ENCODE measurements around the gene PALD1.

The PALD1 gene

DNA sequence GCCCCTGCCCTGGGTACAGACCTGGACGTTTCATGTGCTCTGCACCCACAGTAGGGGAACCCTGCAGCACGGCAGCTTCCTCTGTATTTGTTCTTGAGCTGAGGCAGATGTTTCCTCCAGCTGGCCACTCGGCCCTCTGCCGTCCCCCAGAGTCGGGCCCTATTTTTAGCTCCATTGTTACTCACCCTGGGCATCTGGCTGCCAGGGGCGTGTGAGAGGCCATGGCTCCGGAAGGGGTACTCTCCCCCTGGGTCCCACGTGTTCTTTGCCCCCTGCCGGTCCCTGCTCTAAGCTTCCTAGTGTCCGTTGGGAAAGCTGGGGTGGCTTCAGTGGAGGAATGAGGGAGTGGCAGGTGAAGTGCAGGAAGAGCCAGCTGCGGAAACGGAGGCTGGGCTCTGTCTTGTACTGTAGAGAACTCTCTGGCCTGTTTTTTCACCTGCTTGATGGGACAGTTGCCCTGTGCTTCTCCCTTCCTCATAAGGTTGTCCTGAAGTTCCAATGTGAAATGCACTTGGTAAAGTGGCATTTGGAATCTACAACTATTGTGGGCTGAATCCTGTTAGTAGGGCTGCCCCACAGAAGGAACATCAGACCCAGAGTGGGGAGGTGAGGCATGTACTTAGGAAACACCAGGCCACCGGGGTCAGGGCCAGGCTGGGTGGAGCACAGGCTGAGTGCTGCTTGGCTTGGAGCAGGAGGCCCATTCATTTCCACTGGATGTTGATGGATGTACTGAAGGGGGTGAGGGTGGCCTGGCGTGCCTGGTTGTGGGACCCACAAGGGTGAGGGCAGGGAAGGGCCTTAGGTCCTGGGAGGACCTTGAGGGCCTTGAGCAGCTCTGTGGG is 30.6 kb downstream of the PALD1 start:
- DNase-seq = no peak

DNA sequence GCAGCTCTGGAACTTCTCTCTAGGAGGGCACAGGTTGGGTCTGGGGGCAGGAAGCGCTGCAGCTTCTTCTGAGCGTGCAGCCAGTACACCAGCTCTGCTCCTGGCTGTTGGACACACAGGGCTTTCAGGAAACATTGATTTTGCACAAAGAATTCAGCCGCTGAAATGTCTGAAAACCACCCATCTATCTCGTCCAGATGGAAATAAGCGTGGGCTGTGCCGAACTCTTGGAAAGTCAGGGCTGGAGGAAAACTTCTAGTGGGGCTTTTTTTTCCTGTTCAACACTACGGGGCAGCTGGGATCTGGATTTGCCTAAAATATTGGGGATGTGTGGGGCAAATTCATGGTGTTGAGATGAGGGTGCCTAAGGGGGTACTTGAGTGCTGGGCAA is 31.2 kb downstream of the PALD1 start:
- DNase-seq = no peak

DNA sequence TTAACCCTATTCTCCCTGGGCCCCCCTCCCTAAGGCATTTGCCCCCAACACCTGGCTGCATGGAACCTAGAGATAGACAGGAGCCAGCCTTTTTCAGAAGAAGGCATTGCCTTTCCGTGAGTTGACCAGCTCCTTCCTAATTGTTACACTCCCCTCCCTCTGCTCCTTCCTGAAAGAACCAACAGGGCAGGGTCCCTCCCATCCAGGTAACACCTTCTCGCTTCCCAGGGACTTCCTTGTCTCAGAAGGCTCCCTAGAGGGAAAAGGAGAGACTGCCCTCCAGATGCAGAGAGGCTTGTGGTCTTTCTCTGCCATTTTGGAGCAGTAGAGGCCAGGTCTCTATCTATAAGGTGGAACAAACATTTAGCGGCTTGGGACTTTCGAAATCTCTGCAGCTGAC is 31.9 kb downstream of the PALD1 start:
- DNase-seq = no peak

DNA sequence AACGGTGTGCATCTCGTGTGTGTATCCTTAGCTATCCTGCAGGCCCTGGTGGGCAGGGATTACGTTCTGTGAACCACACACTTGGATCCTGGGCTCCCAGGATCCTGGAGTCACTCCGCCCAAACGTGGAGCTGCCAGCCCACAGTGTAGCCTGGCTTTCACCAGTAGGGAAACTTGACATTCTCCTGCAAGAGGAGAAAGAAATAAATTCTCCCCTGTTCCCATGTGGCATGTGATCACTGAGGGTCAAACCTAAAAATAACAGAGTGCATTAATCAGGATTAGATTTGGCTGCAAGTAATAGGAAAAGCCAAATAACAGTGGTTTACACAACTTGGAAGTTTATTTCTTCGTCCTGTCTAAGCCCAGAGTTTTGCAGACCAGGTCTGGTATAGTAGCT is 32.3 kb downstream of the PALD1 start:
- no peak for DNase-seq

DNA sequence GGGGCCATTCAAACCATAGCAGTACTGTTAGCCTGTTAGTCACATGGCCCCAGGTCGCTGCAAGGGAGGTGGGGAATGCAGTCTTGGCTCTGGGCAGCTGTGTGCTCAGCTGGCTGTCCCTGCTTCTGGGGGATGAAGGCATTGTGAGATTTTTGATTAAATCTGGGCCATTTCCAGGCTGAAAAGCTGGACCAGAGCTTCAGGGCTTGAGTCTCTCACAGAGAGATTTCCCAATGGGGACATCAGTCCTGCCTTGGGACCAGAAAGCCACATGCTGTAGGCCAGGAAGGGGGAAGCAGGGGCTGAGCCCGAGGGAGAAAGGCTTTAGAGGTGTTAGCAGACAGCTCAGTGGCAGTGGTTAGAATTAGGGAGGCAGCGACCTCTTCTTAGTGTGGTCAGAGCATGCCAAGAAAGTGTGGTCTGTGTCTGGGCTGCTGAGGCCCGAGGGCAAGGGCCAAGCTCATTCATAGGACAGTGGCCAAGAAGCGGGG is 33.6 kb downstream of the PALD1 start:
- no peak for DNase-seq

DNA sequence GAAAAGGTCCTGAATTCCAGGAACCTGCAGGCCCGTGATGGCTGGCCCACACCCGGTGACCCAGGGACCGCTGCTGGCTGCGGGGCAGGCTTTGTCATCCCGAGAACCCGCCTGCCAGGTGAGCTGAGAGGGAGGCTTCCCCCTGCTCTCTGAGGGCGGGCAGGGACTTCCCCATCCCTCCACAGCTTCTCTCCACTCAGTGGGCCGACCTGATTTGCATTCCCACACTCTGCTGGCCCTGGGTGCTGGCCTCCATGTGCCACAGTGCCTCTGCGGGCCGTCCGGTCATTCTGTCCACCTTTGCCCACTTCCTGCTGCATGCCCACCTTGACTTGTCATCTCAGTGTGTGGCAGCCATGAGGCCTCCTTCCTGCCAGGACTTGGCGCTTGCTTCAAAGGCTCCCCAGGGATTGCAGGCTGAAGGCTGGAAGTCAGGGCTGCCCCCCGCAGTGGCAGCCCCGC is 35.3 kb downstream of the PALD1 start:
- DNase-seq = peak; percentile 14

DNA sequence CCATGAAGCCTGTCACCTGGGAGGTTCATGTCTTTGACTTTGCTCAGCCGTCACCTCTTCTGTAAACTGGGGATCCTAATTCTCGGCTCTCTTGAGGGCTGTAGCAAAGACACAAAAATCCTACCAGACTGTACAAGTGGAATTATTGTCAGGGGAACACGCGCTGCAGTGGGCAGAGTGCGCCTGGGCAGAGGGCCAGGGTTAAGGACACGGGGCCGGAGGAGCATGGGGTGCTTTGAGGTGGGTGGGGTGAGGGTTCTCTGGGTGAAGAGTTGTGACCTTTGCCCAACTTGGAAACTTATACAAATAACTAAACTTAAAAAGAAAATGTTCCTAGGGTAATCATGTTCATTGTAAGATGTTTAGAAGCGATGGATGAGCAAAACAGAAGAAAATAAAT is 36.0 kb downstream of the PALD1 start:
- no peak for DNase-seq

DNA sequence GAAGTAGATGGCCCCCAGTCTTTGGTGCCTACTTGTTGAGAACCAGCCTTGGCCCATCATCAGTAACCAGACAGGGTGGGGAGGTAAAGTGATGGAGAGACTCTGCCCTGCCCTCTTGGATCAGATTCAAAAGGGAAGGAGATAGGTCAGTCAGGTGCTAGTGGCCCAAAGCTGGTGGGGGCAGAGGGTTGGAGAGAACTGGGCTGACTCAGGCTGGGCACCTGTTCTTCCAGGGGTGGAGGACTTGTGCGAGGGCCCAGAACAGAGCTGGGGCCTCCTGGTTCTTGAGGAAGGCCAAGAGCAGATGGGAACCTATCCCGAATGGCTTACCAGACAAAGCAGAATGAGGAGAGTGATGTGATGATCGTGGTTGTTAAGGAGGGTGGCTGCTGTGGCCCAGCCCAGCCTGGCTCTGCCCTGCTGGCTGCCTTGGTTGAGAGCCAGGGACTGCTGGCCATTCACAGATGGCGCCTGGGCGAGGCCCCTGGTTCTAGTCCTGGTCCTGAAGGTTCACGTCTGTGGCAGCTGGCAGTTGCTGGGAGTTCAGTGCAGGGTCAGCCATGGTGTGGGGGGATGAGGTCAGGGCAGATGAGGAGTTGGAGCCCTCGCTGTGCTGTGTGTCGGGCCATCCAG is 36.6 kb downstream of the PALD1 start:
- DNase-seq = no peak

DNA sequence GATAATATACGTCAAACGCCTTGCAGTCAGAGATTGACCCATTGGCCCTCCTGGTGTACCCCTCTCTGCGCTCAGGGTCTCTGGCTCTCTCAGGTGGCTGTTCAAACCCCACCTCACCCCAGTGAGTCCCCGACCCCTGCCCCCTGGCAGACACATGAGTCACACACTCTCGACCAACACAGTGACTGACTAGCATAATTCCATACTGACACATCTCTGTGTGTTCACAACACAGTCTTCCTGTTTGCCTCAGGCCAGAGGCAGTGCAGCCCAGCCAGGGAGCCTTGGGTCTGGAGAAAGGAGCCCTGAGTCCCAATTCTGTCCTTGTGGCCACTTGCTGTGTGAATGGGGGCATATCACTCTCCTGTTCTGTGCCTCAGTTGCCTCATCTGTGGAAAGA is 40.1 kb downstream of the PALD1 start:
- DNase-seq = no peak

DNA sequence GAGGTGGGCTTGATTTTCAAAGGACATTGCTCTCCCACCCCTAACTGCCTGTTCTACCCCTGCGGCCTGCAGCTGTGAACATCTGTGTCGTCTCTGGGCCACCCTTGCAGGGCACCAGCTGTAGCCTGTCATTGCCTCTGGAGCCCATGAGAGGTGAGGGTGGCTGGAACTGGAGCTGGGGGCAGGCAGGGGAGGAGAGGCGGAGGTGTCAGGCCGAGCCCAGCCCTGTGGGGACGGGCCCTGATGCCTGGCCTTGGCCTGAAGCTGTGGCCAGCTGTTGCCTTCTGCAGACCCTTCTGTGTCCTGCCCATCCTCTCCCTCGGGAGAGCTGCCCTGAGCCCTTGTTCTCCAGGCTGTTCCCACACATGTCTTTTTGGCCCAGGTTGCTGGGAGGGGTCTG is 44.5 kb downstream of the PALD1 start:
- DNase-seq = no peak

DNA sequence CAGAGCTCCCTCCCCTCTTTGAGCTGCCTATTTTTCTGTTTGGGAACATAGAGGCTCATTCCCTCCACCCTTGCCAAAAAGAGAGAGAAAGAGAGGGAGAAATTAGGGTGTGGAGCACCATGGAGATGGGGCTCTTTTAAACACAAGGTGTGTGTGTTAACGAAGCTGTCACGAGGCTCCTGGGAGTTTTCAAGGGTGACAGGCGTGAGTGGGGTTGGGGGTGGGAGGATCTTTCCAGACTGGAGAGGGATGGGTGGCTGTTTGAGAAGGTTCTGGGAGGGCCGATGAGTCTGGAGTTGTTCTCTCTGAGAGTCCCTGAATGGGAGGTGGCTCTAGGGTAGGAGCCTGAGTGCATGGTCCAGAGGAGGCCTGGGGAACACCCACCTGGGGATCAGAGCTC is 45.0 kb downstream of the PALD1 start:
- DNase-seq = no peak

DNA sequence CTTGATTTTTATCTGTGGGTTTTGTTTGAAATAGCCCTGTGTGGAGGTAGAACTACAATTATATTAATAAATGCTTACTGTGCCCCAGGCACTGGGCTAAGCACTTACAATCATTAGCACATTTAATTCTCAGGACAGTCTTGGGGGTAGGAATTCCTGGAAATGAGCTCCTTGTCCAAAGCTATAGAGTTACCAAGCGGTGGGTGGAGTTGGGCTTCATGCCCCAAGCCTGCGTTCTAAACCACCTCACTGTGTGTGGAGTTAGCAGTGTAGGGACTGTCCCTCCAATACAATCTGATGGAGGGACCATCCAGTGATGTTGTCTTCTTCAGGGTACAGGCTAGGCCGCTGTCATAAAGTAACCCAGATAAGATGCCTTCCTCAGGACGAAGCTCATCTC is 49.7 kb downstream of the PALD1 start:
- no peak for DNase-seq

DNA sequence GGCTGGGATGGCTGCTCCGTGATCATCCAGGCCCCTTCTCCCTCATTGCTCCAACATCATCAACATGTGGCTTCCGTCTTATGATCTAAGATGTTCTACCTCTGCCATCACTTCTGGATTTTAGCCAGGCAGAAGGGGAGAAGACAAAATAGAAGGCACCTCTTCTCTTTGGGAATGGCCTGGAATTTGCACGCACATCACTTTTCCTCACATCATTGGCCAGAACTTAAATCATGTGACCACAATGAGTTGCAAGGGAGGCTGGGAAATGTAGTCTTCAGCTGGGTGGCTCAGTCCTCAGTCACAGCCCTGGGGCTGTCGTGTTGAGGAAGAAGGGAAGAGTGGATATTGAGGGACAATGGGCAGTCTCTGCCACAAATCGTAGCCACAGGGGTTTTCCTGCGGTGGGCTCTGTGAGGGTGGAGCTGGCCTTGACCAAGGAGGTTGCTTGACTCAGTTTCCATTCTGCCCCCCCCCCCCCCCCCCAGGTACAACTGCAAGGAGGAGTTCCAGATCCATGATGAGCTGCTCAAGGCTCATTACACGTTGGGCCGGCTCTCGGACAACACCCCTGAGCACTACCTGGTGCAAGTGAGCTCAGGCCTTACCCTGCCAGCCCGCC is 50.3 kb downstream of the PALD1 start:
- no peak for DNase-seq

DNA sequence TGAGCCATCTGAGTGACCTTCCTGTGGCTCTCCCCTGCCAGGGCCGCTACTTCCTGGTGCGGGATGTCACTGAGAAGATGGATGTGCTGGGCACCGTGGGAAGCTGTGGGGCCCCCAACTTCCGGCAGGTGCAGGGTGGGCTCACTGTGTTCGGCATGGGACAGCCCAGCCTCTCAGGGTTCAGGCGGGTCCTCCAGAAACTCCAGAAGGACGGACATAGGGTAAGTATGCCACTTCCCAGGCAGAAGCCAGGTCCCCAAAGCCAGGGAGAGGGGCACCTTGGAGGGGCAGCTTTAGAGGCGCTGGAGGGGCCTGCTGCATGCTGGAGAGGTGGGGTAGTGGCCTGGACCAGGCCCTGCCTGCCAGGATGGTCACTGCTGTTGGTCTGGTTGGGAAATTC is 51.3 kb downstream of the PALD1 start:
- DNase-seq = no peak

DNA sequence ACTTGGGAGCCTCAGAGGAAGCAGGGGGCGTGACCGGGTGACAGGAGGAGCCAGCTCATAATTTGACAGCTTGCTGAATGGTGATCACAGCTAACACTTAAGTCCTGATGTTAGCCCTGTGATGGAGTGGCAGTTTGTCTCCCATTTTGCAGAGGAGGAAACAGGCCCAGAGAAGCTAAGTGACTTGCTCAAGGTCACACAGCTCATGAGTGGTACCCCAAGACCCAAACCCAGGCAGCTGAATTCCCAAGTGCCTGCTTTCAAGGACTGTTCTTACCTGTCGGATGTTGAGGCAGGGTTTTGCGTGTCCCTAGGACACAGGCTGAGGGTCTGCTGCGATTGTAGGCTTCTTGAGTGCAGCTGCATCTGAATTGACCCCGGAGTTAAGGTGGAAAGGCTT is 51.7 kb downstream of the PALD1 start:
- no peak for DNase-seq

DNA sequence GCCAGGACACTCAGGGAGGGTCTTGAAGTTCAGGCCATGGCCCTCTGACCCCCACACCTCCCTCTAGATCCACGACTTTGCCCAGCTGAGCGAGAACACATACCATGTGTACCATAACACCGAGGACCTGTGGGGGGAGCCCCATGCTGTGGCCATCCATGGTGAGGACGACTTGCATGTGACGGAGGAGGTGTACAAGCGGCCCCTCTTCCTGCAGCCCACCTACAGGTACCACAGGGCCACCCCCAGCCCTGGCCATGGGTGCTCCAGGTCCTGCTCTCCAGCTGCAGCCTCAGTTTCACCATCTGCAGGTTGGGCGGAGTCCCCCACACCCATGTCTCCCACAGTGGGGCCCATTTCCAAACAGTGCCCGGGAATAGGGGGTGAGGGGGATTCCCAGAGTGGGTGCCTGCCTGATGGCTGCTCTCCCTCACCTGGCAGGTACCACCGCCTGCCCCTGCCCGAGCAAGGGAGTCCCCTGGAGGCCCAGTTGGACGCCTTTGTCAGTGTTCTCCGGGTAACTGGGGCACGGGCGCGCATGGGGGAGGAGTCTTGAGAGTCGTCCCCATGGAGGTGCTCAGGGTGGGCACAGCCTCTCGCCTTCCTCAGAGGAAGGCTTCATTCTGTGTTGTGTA is 54.1 kb downstream of the PALD1 start:
- DNase-seq = no peak

DNA sequence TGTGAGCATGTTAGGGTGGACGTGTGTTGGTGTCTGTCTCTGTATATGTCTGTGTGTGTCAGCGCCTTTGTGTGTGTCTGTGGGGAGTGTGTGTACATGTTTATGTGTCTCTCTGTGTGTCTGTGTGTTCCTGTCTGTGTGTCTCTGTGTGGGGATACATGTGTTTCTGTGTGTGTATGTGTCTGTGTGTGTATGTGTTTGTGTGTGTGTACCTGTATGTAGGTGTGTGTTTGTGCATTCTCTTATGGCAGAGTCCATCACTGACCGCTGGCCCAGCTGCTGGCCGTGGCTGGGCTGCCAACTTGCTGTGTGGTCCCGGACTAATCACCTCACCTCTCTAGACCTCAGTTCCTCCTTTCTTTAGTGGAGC is 54.6 kb downstream of the PALD1 start:
- no peak for DNase-seq

DNA sequence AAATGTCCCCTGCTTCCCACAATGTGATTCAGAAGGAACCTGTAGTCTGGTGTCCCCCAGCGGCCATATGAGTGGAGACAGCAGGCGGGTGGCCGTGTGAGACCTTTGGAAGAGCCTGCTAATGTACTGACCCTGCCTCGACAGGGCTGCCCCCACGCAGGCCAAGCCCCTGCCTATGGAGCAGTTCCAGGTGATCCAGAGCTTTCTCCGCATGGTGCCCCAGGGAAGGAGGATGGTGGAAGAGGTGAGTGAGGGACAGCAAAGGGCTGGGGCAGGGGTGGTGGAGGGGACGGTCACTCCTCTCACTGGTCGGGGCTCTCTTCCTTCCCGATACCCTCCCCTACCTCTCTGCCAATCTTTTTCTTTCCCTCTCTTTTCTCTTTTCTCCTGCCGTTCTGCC is 55.7 kb downstream of the PALD1 start:
- DNase-seq = no peak

DNA sequence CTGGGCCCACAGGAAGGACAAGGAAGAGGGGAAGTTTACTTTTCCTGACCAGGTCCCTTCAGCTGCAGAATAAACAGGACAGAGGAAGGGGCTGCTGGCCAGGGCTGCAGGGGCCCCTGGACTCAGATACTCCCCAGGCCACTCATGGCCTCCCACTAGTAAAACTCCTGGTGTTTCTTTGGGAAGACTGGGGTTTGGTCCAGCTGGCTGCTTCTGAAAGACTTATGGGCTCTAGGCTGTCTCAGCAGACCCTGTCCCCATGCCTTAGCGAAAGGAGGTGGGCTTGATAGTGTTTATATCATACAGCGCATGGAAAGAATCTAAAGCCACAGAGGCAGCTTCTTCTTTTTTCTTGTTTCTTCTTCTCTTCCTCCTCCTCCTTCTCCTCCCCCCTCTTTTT is 56.4 kb downstream of the PALD1 start:
- DNase-seq = no peak

DNA sequence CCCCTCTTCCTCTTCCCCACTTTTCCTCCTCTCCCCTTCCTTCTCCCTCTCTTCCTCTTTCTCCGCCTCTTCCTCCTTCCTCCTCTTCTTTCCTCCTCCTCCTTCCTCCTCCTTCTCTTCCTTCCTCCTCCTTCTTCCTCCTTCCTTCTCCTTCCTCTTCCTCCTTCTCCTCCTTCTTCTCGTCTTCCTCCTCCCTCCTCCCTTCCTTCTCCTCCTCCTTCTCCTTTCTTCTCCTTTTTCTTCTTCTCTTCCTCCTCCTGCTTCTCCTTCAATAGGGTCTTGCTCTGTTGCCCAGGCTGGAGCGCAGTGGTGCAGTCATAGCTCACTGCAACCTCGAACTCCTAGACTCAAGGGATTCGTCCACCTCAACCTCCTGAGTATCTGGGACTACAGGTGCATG is 56.9 kb downstream of the PALD1 start:
- no peak for DNase-seq

DNA sequence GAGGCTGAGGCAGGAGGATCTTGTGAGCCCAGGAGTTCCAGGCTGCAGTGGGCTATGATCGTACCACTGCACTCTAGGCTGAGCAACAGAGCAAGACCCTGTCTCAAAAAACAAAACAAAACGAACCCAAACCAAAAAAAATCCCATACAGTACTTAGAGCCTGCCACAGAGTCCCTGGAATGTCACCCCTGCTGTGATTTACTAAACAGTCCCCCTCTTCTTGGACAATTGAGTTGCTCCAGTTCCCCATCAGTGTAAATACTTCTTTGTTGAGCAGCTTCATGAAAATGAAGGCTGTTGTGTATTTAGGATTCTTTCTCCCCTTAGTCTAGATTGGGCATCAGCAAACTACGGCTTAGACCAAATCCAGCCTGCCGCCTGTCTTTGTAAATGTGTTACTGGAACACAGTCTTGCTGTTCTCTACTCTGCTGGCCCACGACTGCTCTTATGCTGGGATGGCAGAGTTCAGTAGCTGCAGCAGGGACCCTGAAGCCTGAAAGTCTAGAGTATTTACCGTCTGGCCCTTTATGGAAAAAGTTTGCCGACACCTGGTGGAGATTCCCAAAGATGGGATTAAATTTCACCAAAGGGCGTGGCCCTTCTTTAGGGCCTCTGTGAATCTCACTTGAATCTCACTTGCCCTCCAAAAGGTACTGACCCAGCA is 57.8 kb downstream of the PALD1 start:
- DNase-seq = no peak

DNA sequence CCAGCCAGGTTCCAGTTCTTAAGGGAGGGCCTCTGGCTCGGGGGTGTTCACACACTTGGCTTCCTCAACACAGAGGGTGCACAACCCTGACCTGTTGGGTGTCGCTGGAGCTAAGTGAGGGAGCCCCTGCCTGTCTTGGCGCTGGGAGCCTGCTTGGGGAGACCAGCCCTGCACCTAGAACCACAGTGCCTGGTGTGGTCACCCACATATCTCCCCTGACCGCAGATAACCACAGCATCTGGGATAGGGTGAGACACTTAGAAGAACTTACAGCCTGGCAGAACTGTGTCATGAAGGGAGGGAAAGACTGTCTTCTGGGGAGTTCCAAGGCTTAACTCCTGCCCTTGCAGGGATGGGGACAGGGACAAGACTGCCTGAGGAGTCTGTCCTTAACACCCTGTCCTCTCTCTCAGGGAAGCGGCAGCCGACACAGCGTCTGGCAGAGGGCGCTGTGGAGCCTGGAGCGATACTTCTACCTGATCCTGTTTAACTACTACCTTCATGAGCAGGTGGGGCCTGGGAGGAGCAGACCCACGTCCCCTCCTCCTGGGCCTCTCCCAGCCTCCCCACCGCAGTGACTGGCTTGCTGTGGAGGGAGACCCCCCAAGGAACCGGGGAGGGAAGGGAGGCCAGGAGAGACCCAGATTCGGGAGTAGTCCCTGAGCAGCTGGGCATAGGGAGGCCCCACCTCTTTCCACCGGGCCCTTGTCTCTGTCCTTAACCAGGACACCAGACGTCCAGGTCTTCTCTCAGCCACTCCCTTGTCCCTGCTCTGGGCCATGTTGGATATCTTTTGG is 59.0 kb downstream of the PALD1 start:
- no peak for DNase-seq
